IMR-90 (cell line): ENCODE data around the gene GP9. TPM values are rescaled to one million over a fixed set of nuclear protein-coding genes. Genes with fewer than 3 reads are reported as not detected.
"Not testable (repeated sequence)": the region's sequence is repeated elsewhere in the genome, so short reads cannot be mapped to it uniquely, and the experiment has no call there.

ENCODE experiments used
- ATAC-seq: fragments of 200-7000 bp; cut with Tn5 transposase; 2 replicates; pipeline ENCODE4 v1.9.1; 2020; ENCODE audit warnings: low read depth, mild to moderate bottlenecking, moderate library complexity
- BruUV-seq: library from RNA; stranded (reverse); fragments of 400-500 nt; replicated peaks from 2 replicates; lab custom pipeline; 2021; lab: Mats Ljungman, UMichigan
- CTCF ChIA-PET: fragments of 300-600 bp; formaldehyde crosslinking; extraction: SDS; loops from one replicate; lab custom pipeline; 2021; ENCODE audit warnings: antibody characterized with exemption; lab: Yijun Ruan, JAX
- POLR2A ChIA-PET: fragments of 300-600 bp; sonication (Branson Sonifier 250); formaldehyde crosslinking; loops from one replicate; lab custom pipeline; 2022; ENCODE audit warnings: antibody characterized with exemption; ENCODE audit not compliant: unreplicated experiment; lab: Charles Lee
- DNase-seq: peaks from one replicate; pipeline ENCODE4 v3.0.0; 2013
- H2AFZ ChIP-seq: replicated peaks from 2 replicates; pipeline ENCODE3; 2013; ENCODE audit warnings: low read length, mild to moderate bottlenecking; ENCODE audit not compliant: poor library complexity
- H2AK5ac ChIP-seq: 2 replicates; pipeline ENCODE4 v1.6.1; 2013; ENCODE audit warnings: low read depth, low read length, inconsistent platforms
- H2AK9ac ChIP-seq: replicated peaks from 2 replicates; pipeline ENCODE3; 2013; ENCODE audit warnings: mild to moderate bottlenecking, low read depth, low read length, moderate library complexity; ENCODE audit not compliant: poor library complexity
- H2BK120ac ChIP-seq: 2 replicates; pipeline ENCODE4 v1.6.1; 2013; ENCODE audit warnings: low read depth, low read length, inconsistent platforms
- H2BK15ac ChIP-seq: 3 replicates; pipeline ENCODE4 v1.6.1; 2013; ENCODE audit warnings: low read depth, low read length, inconsistent platforms
- H2BK20ac ChIP-seq: 2 replicates; pipeline ENCODE4 v1.6.1; 2013; ENCODE audit warnings: low read depth, mild to moderate bottlenecking, inconsistent platforms, low read length, moderate library complexity
- H2BK5ac ChIP-seq: 2 replicates; pipeline ENCODE4 v1.6.1; 2013; ENCODE audit warnings: mild to moderate bottlenecking, low read depth, low read length, inconsistent platforms; ENCODE audit not compliant: poor library complexity, severe bottlenecking
- H3K14ac ChIP-seq: replicated peaks from 2 replicates; pipeline ENCODE4 v1.6.1; 2013; ENCODE audit warnings: low read depth, low read length, inconsistent platforms
- H3K18ac ChIP-seq: 2 replicates; pipeline ENCODE4 v1.6.1; 2013; ENCODE audit warnings: low read depth, low read length, control low read depth
- H3K23ac ChIP-seq: 2 replicates; pipeline ENCODE4 v1.6.1; 2013; ENCODE audit warnings: low read depth, low read length, inconsistent platforms
- H3K27ac ChIP-seq: 2 replicates; pipeline ENCODE4 v1.5.1; 2013; ENCODE audit warnings: mild to moderate bottlenecking, control low read depth, low read length; ENCODE audit not compliant: insufficient read depth
- H3K27me3 ChIP-seq: 2 replicates; pipeline ENCODE4 v1.6.1; 2013; ENCODE audit warnings: low read length; ENCODE audit not compliant: control insufficient read depth, insufficient read depth
- H3K36me3 ChIP-seq: 2 replicates; pipeline ENCODE4 v1.6.1; 2013; ENCODE audit warnings: low read length, mixed read lengths; ENCODE audit not compliant: control insufficient read depth, insufficient read depth
- H3K4ac ChIP-seq: 2 replicates; pipeline ENCODE4 v1.6.1; 2013; ENCODE audit warnings: low read depth, low read length, inconsistent platforms
- H3K4me1 ChIP-seq: 2 replicates; pipeline ENCODE4 v1.6.1; 2013; ENCODE audit warnings: low read length, mixed read lengths; ENCODE audit not compliant: control insufficient read depth, insufficient read depth
- H3K4me2 ChIP-seq: 2 replicates; pipeline ENCODE4 v1.6.1; 2013; ENCODE audit warnings: low read depth, mild to moderate bottlenecking, control low read depth, low read length, moderate library complexity
- H3K4me3 ChIP-seq: 2 replicates; pipeline ENCODE4 v1.5.1; 2013; ENCODE audit warnings: low read depth, mild to moderate bottlenecking, control low read depth, low read length, moderate library complexity; ENCODE audit not compliant: insufficient read depth
- H3K56ac ChIP-seq: 2 replicates; pipeline ENCODE4 v1.6.1; 2013; ENCODE audit warnings: low read length, inconsistent platforms; ENCODE audit not compliant: insufficient read depth; ENCODE audit errors: extremely low read depth
- H3K79me1 ChIP-seq, 2 experiments: 2 replicates each; pipeline ENCODE4 v1.6.1; 2013; ENCODE audit warnings: low read length in 2 of 2, inconsistent platforms in 1 of 2, low read depth in 1 of 2
- H3K9ac ChIP-seq: 2 replicates; pipeline ENCODE4 v1.6.1; 2013; ENCODE audit warnings: low read depth, low read length, control low read depth
- H3K9me1 ChIP-seq: 2 replicates; pipeline ENCODE4 v1.6.1; 2013; ENCODE audit warnings: low read length, inconsistent platforms; ENCODE audit not compliant: insufficient read depth
- H3K9me3 ChIP-seq: 2 replicates; pipeline ENCODE4 v1.6.1; 2013; ENCODE audit warnings: low read length; ENCODE audit not compliant: control insufficient read depth, insufficient read depth
- H4K20me1 ChIP-seq: 2 replicates; pipeline ENCODE4 v1.6.1; 2013; ENCODE audit warnings: low read length, inconsistent platforms; ENCODE audit not compliant: insufficient read depth
- H4K5ac ChIP-seq: 2 replicates; pipeline ENCODE4 v1.6.1; 2013; ENCODE audit warnings: mild to moderate bottlenecking, low read depth, low read length, control low read depth
- H4K8ac ChIP-seq, 2 experiments: 2 replicates each; pipeline ENCODE4 v1.6.1; 2013; ENCODE audit warnings: low read depth in 2 of 2, low read length in 2 of 2, control low read depth in 1 of 2, inconsistent platforms in 1 of 2
- H4K91ac ChIP-seq: 2 replicates; pipeline ENCODE4 v1.6.1; 2013; ENCODE audit warnings: low read depth, low read length, inconsistent platforms; ENCODE audit not compliant: insufficient read depth
- BHLHE40 ChIP-seq: fragments of 150-350 bp; IDR thresholded peaks from 2 replicates; pipeline ENCODE4 v1.6.1; 2016; ENCODE audit warnings: mild to moderate bottlenecking, low read depth, low read length
- RFX5 ChIP-seq: IDR thresholded peaks from 2 replicates; pipeline ENCODE4 v1.8.0; 2012; ENCODE audit warnings: low read depth, mild to moderate bottlenecking, low read length, moderate library complexity
- USF2 ChIP-seq: fragments of 150-350 bp; IDR thresholded peaks from 2 replicates; pipeline ENCODE4 v1.6.1; 2017; ENCODE audit warnings: mild to moderate bottlenecking, antibody characterized with exemption, low read length, low read depth
- WGBS, 2 experiments: methylation state at CpG; one replicate each; pipeline versions ENCODE4 v1.1.5 to v1.1.7; 2013; ENCODE audit warnings: missing lambda C conversion rate in 2 of 2; ENCODE audit not compliant: insufficient read length in 1 of 2; ENCODE audit errors: extremely low coverage in 2 of 2; 5-methylcytosine and 5-hydroxymethylcytosine counted together
- dilution Hi-C: fragments of 300-500 bp; cut with HindIII; formaldehyde crosslinking; loops from one replicate; pipeline ENCODE4 v1.14.3; 2018; ENCODE audit warnings: low sequenced_read_pairs; ENCODE audit not compliant: unreplicated experiment
- in situ Hi-C: fragments of 300-500 bp; cut with MboI; formaldehyde crosslinking; loops from 3 replicates; pipeline ENCODE4 v1.14.3; 2019; ENCODE audit warnings: low sequenced_read_pairs, inconsistent platforms, mixed read lengths
- intact Hi-C: fragments of 100-400 bp; cut with micrococcal nuclease; formaldehyde crosslinking; loops from 2 replicates; pipeline ENCODE4 v1.10.0; 2022
- polyA plus RNA-seq, 3 experiments: library from polyadenylated mRNA; depleted of rRNA; stranded (reverse); fragments of >200 nt; gene quantifications; 2 replicates each; pipeline ENCODE4 v1.2.3, GENCODE V29; 2012; ENCODE audit warnings: low replicate concordance in 1 of 3
- total RNA-seq: library from RNA; depleted of rRNA; stranded (reverse); fragments of >200 nt; gene quantifications from 2 replicates; pipeline ENCODE4 v1.2.3, GENCODE V29; 2012

Gene GP9
- total and polyA plus RNA-seq, 2 of the 4 experiments (the other 2 are of a cell fraction), result not detected

- Histone ChIP-seq H3K18ac (0 out of 2 replicates have a peak overlapping the region, but pooled peaks have one; percentile 15), H3K14ac (no peak overlapping the region), H2BK5ac (peak overlapping the region; percentile 29), H3K27ac (peak overlapping the region; percentile 20; the same call in 1 of the 2 replicates), H3K56ac (no peak overlapping the region), H3K23ac (no peak overlapping the region), H3K4me1 (peaks cover 4% of the 10 kb centered on the region), H2BK15ac (no peak overlapping the region), H3K9ac (no peak overlapping the region), H3K27me3 (no peaks in the 10 kb centered on the region), H2AK5ac (no peak overlapping the region), H3K4me2 (peak overlapping the region; percentile 16; the same call in 1 of the 2 replicates), H3K36me3 (peaks cover 3% of the 10 kb centered on the region), H2AK9ac (peak overlapping the region; percentile 67), H2BK120ac (no peak overlapping the region), H3K4me3 (no peak overlapping the region), H2AFZ (peak overlapping the region; percentile 67), H4K20me1 (no peaks in the 10 kb centered on the region), H3K4ac (no peak overlapping the region), H4K8ac (peak overlapping the region in 1 of 2 experiments; percentile 33; a peak in 1 of 4 replicates), H4K5ac (peak overlapping the region; percentile 18; the same call in 1 of the 2 replicates), H3K9me1 (no peaks in the 10 kb centered on the region), H4K91ac (no peak overlapping the region), H3K9me3 (no peaks in the 10 kb centered on the region), H3K79me1 (no peaks in the 10 kb centered on the region), H2BK20ac (no peak overlapping the region)
- intact Hi-C loops, result no loop called here
- TF ChIP-seq USF2 (peak; percentile 56; the same call in 1 of the 2 replicates), BHLHE40 (no peak), RFX5 (no peak)
- WGBS, 2 experiments, result no CpG with 5 or more reads among the region's 8 CpGs
- ATAC-seq (peak; percentile 57), DNase-seq (peak; percentile 23)
- BruUV-seq, result no TSS peak
- dilution Hi-C loops, result no loop called here
- ChIA-PET POLR2A (no interaction called here), CTCF (no interaction called here)
- in situ Hi-C loops, result no loop called here
Observed at GRCh38 chr3:129087138-129087702, 26.6 kb downstream of the GP9 start.

GRCh38 chr3:129087904-129088303 is 27.3 kb downstream of the GP9 start:
- dilution Hi-C loops, H4K20me1 ChIP-seq, H2BK15ac ChIP-seq, H2AK5ac ChIP-seq, H3K9me3 ChIP-seq, H3K14ac ChIP-seq, H3K9me1 ChIP-seq, H4K91ac ChIP-seq, H3K18ac ChIP-seq, H4K5ac ChIP-seq, H2AFZ ChIP-seq, H3K4me2 ChIP-seq, H3K79me1 ChIP-seq, H3K9ac ChIP-seq, H3K36me3 ChIP-seq, CTCF ChIA-PET, in situ Hi-C loops, H2BK5ac ChIP-seq, H3K23ac ChIP-seq, BruUV-seq, H3K56ac ChIP-seq, intact Hi-C loops, H4K8ac ChIP-seq, POLR2A ChIA-PET, H2AK9ac ChIP-seq, H3K27me3 ChIP-seq, H3K27ac ChIP-seq, H2BK120ac ChIP-seq, H3K4ac ChIP-seq, H3K4me3 ChIP-seq, H3K4me1 ChIP-seq, H2BK20ac ChIP-seq: not testable (repeated sequence)
- DNase-seq (peak; percentile 57), ATAC-seq (peak; percentile 89)
- no CpG with 5 or more reads among the region's 9 CpGs for WGBS, 2 experiments
